GM19452 (cell line): ENCODE measurements around the gene CLDN9.

Source experiments
- ATAC-seq: cut with Tn5 transposase; IDR thresholded peaks from one replicate; pipeline ENCODE4 v1.9.1; 2021; ENCODE audit not compliant: unreplicated experiment

CLDN9 gene

DNA sequence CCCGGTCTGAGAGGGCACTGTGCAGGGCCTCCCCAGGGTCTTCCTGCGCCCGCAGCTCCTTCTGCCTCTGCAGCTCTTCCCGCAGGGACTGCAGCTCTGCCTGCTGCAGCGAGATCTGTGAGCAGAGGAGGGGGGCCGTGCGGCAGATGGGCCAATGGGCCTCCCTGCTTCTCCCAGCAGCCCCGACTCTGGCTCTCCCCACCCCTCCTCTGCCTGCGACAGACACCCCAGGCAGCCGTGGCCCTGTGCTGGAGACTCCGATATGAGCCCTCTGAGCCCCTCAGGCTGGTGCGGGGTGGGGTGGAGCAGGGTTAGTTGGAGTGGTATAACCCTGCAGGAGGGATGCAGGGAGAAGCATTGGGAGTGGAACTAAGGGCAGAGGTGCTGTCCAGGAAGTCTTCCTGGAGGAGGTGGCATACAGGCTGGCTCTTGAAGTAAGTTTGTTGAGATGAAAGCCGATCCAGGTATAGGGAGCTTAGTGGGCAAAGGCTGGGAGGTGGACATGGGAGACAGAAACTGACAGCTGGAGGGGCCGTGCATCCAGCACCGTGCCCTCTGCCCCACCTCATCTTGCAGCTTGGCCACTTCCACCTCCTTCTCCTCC, 16.1 kb downstream of the CLDN9 start:
- no peak for ATAC-seq

DNA sequence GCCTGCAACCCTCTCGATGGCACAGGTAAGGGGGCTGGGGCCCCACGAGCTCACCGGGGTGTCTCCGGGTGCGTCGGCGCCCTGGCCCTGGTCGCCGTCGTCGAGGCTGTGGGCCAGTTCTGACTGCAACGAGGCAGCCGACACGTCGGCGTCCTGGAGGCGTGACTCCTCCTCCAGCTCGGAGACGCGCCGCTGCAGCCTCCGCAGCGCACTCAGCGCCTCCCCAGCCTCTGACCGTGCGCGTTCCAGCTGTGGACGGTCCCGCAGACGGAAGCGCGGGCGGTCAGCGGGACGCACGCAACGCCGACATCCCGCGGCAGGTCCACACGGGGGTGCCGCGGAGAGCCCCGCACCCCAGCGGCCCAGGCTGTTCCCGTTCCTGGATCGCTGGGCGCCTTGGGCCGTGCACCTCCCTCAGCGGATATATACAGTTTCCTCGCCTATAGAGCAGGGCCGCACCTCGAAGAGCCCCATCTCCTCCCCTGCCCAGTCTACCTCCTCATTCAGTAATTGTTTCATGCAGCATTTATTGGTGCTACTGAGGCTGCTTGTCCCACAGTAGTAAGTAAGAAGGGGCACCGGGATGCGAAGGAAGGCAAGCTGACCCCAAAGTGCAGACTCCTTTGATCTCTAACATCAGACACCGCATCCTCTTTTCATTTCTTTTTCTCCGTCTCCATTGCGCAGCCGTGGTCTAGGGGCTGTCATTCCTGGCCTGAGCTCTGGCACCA, 16.9 kb downstream of the CLDN9 start:
- no peak for ATAC-seq

DNA sequence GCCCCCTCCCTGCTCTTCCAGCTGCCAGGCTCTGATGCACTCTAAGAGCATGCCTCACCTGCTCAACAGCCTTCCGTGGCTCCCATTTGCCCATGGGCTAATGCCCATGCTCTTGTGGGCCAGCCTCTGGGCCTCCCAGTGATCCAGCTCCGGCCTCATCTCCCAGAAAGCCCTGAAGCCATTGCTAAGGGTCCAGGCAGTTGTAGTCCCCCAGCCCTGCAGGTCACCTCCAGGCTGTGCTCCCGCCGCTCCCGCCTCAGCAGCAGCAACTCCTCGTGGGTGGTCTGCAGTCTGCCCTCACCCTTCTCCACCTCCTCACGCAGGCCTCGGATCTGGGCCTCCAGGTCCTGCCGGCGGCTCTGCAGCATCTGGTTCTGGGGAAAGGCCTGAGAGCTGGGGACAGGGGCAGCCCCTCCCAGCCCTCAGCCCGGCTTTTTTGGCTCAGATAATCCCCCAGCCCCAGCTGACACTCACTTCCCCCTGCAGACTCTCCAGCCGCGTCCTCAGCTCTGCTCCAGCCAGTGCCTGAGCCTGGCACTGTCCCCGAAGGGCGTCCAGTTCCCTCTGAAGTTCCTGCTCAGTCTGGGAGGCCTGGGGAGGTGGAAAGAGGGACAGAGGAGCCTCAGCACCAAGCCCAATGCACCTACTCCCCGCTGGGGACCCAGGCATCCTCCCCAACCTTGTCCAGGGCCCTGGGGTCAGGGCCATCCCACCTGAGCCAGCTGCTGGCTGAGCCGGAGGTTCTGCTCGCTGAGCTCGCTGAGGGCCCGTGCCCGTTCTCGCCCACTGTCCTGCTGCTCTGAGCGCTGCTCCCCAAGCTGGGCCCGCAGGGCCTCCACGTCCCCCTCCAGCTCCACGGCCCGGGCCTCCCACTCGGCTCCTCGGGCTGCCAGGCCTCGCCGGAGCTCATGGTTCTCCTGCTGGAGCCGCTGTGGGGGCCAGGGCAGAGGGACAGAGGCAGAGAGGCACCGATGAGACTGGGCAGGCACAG, 17.8 kb downstream of the CLDN9 start:
- ATAC-seq: no peak

DNA sequence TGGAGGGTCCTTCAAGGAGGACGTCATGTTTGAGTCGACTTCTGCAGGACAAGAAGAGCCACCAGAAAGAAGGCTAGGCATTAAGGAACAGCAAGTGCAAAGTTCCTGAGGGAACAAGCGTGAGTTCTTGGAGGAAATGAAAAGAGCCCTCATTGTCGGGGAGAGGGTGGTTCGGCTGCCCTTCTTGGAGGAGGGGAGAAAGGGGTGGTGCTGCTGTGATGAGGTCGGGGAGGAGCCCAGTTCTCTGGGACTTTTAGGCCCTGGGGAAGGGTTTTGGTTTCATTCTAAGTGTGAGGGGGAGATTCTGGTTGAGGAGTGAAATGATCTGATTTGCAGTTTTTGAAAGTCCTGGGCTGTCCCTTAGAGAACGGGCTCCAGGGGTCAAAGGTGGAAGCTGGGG, 19.9 kb downstream of the CLDN9 start:
- ATAC-seq: no peak

DNA sequence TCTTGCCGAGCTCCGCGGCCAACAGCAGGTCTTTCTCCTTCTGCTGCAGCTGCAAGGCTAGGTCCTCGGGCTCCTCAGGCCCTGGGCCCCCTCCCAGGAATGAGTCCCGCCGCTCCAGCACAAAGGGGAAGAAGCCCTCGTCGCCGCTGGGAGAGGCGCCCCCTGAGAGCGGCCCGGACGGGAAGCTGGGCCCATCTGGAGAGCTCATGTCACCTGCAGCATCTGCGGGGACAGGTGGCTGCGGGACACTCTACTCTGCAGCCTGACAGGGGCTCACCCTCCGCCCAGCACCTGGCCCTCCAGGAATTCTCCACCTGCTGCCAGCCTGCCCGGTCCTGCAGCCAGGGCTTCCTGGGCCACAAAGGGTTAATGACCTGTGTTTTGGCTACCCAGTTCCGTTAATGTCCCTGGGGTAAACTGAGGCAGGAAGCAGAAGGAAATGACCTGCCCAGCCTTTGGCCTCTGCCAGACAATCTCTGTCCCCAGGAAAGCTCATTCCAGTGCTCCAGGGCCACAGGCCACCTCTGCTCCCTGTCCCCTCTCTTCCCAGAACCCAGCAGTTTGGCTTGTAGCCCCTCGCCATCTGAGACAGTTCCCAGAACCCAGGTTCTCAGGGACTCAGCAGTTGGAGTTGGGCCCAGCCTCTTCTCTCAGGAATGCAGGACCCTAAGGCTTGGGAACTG, 22.7 kb downstream of the CLDN9 start:
- no peak for ATAC-seq

DNA sequence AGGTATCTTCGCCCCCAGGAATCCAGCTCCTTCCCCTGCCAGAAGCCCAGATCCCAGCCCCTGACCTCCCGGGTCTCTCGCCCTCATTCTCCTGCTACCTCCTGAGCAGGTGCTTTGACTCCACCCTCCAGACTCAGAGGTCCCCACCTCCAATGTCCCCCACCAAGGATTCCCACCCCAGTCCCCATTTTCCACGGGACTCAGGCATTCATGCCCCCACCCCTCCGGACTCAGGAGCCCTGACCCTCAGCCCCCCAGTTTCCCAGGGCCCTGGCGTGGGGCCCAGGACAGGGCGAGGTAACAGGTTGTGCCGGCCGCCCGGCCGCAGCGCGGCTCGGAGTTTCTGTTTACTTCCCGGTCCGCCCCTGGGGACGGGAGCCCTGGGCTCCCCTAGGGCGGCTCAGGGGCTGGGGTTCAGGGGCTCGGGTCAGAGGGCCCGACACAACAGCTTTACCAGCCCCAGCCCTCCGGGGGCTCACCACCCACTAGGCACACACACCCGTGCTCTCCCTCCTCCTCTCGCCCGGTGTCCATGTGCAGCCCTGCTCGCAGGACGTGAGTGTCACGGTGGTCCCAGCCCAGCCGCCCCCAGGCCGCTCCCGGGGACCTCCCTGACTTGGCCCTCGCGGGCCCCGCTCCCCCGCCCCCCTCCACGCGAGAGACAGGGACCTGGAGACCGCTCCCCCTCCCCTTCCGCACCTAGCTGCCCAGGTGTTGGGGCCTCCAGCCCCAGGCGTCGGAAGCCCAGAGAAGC, 23.4 kb downstream of the CLDN9 start:
- no peak for ATAC-seq

DNA sequence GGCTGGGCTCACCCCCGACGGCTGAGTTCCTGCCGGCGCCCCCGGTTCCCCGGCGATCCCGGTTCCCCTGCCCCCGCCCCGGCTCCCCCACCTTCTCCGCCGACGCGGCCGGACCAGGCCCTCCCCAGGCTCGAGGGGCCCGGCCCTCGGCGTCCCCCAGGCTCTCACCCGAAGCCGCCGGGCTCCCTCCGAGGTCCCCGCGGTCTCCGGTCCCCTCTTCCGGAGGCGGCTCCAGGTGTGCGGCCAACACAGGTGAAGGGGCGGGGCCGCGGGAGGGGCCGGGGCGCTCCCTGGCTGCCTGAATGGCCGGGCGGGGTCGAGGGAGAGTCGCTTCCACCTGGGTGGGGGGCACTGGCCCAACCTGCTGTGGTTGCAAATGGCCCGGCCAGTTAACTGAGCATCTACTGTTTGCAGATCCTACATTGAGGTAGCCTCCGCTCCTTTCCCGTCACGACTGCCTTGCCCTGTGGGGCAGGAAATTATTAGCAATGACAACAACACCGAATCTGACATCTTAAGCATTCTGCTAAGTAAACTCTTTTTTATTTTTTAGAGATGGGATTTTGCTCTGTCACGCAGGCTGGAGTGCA, 24.1 kb downstream of the CLDN9 start, which contains the start of gene BICDL2:
Gene BICDL2 (minus strand): TSS at position 219 of the 590 bp plus-strand sequence. CDS start 1,448 bp downstream, outside the sequence.
- no peak for ATAC-seq

DNA sequence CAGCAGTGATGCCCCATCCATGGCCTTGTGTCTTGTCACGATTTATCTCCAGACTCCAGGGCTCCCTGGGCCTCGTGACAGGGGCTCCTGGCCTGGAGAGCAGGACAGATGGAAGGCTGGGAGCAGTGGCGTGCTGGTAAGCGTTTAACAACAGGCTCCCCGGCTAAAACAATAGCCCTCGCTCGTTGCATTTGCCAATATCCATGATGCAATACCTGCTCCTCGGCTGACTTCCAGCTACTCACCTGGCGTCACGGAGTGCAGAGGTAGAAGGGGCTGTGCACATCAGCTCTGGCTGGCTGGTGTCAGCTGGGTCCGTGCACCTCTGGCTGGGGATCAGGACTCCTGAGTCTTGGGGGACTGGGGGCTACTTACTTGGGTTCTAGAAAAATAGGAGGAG, 25.5 kb downstream of the CLDN9 start:
- ATAC-seq: no peak

DNA sequence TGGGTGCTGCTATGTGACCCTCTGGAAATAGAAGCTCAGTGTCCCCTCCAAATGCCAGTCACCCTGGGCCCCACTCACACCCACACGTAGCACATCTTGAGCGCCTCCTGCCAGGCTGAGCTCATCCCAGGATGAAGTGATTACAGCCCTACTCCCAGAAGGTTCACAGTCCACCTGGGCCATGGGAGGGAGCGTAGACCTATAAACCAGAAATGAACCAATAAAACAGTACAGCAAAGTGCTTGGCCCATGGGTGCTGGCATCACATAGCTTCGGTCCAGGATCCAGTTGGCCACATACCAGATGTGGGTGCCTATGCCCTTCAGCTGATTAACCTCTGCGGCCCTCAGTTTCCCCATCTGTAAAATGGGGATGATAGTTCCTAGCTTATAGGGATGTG, 26.2 kb downstream of the CLDN9 start:
- no peak for ATAC-seq

DNA sequence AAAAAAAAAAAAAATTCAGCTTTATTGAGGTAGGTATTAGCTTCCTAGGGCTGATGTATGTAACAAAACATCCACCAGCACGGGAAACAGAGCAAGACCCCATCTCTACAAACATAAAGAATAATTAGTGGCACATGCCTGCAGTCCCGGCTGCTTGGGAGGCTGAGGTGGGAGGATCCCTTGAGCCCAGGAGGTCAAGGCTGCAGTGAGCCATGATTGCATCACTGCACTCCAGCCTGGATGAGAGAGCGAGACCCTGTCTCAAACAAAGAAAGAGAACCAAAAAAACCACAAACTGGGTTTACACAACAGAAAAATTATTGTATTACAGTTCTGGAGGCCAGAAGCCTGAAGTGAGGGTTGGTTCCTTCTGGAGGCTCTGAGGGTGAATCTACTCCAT, 29.7 kb downstream of the CLDN9 start:
- ATAC-seq: no peak

DNA sequence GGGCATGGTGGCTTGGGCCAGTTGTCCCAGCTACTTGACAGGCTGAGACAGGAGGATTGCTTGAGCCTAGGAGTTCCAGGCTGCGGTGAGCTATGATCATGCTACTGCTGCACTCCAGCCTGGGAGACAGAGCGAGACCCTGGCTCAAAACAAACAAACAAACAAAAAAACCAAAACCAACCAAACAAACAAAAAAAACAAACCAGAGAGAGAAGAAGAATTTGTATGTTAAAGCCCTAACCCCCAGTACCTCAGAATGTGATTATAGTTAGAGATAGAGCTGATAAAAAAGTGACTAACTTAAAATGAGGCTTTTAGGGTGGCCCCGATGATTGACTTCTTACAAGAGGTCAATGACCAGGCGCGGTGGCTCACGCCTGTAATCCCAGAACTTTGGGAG, 32.0 kb downstream of the CLDN9 start:
- no peak for ATAC-seq

DNA sequence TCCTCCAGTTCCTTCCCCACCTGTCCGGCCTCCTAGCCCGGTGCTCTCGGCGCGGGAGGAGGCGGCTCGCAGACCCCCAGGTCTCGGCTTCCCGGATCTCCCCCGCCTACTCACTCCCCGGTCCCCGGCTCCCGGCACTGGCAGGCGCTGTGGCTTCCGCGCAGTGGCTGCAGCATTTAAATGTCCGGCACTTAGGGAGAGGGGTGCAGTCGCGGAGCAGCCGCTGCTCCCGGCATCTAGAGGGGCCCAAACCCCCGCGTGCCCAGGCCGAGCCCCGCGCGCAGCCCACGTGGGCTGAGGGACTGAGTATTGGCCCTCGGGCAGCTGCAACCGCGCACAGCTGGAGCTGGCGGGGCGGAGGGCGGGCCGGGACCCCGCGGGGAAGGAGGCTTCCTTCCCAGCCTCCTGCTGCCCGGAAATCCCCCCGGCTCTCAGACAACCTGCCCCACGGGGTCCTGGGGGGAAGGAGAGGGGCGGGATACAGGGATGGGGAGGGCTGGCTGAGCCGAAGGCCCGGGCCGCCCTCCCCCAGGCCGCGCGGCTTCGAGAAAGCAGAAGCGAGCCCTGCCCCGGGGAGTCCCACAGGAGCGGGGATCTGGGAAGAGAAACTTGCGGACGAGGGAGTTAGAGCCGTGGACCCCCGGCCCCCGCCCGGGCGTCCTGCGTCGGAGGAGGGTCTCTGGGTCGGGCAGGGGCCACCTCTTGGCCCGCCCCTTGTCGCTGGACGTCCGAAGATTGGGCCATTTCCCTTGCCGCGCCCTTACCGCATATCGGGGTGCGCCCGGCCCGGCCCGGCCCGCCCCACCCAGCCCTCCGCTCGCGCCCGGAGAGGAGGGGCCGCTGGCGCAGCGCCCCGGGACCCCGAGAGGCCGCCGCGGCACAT, 33.3 kb downstream of the CLDN9 start, which contains the start of gene MMP25:
Gene MMP25 (plus strand): TSS at position 804 of the 883 bp plus-strand sequence. CDS start 357 bp downstream, outside the sequence.
- ATAC-seq: no peak

DNA sequence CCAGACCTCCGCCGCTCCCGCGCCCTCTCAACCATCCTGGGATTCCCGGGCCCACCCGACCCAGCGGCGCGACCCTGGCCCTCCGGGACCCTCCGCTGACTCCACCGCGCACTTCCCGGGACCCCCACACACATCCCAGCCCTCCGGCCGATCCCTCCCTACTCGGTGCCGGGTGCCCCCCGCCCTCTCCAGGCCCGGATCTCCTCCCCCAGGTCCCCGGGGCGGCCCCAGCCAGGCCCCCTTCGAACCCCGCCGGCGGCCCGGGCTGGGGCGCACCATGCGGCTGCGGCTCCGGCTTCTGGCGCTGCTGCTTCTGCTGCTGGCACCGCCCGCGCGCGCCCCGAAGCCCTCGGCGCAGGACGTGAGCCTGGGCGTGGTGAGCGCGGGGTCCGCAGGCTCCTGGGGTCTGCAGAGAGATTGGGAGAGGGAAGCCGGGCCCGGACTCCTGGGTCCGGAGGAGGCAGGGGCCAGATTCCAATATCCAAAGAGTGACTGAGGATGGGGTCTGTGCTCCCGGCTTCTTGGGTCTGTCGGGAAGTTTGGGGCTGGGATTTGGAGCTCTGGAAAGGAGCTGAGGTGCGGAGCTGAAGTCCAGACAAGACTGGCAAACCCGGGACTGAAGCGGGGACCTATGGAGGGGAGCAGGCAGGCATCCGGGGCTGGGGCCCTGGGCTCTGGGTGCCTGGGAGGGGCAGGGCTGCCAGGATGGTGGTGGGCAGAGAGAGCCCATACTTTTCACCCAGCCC, 34.1 kb downstream of the CLDN9 start:
- no peak for ATAC-seq

DNA sequence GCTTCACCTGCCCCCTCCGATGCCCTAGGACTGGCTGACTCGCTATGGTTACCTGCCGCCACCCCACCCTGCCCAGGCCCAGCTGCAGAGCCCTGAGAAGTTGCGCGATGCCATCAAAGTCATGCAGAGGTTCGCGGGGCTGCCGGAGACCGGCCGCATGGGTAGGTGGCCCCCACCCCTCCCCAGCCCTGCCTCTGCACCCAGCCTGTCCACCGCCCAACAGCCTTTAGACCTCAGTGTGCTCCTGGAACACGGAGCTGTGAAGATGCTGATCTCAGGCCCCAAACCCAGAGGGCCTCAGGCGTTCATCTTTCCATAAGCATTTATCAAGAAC, 34.6 kb downstream of the CLDN9 start:
- no peak for ATAC-seq

DNA sequence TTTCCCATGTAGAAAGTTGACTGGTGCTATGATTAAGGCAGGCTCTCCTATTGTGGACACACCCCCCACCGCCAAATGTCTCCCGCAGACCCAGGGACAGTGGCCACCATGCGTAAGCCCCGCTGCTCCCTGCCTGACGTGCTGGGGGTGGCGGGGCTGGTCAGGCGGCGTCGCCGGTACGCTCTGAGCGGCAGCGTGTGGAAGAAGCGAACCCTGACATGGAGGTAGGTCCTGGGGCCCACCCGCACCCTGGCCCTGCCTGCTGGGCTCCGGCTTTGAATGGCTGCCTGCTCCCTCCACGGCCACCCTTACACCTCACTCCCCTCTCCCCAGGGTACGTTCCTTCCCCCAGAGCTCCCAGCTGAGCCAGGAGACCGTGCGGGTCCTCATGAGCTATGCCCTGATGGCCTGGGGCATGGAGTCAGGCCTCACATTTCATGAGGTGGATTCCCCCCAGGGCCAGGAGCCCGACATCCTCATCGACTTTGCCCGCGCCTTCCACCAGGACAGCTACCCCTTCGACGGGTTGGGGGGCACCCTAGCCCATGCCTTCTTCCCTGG, 37.3 kb downstream of the CLDN9 start:
- ATAC-seq: no peak

DNA sequence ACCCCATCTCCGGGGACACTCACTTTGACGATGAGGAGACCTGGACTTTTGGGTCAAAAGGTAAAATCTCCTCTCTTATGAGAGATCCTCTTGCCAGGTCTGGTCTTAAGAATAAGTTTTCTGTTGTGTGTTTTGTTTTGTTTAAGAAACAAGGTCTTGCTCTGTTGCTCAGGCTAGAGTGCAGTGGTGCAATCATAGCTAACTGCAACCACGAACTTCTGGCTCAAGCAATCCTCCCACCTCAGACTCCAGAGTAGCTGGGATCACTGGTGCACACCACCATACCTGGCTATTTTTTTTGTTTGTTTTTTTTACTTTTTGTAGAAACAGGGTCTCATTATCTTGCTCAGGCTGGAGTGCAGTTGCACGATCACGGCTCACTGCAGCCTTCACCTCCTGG, 37.8 kb downstream of the CLDN9 start:
- no peak for ATAC-seq

DNA sequence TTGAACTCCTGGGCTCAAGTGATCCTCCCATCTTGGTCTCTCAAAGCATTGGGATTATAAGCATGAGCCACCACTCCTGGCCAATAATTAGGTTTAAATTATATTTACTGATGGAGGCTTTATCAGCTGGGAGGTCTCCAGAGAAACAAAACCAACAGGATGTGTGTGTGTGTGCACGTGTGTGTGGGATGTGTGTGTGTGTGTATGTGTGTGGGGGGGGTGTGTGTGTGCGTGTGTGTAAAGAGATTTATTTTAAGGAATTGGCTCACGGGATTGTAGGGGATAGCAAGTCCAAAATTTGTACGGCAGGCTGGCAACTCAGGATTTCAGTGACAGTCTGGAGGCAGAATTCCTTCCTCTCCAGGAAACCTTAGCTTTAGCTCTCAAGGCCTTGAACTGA, 38.3 kb downstream of the CLDN9 start:
- no peak for ATAC-seq

DNA sequence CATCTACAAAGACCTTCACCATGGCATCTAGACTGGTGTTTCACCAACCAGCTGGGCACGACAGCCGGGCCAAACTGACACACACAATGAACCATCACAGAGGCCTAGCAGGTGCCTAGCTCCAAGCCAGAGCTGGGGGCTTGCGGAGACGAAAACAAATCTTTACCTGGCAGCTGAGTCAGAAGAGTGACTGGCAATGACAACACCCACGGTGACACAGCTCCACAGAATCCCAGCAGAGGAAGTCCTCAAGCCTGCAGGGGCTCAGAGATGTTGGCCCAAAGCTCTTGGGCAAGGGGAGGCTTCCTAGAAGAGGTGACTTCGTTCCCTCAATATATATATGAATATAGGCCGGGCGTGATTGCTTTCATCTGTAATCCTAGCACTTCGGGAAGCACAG, 38.8 kb downstream of the CLDN9 start:
- ATAC-seq: no peak
